Measurements from ENCODE around the gene WEE1.

Gene WEE1

DNA sequence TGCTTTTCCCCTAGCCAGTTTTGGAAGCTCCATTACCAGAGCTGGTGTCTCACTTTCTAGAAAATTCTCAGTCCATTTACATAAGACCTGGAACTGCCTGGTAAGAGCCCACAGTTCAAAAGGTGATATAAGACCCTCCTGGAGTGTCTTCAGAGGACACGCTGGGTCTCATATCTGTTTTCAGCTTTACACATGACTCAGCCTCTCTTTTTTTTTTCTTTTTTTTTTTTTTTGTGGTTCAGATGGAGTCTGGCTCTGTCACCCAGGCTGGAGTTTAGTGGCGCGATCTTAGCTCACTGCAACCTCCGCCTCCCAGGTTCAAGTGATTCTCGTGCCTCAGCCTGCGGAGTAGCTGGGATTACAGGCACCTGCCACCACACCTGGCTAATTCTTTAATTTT is 30.7 kb downstream of the WEE1 start:
- TF ChIP-seq FOXP2 (optimal IDR thresholded peaks at IDR 0.05; ENCODE audit: borderline replicate concordance, extremely low read depth, extremely low read length, insufficient read depth) (no peak), POLR2AphosphoS5 (IDR thresholded peaks at IDR 0.05; ENCODE audit: low read depth, low read length) (no peak), SIN3A (IDR thresholded peaks at IDR 0.05; ENCODE audit: borderline replicate concordance, insufficient read depth, low read length) (no peak)
- TF ChIP-seq, protein P1, sequence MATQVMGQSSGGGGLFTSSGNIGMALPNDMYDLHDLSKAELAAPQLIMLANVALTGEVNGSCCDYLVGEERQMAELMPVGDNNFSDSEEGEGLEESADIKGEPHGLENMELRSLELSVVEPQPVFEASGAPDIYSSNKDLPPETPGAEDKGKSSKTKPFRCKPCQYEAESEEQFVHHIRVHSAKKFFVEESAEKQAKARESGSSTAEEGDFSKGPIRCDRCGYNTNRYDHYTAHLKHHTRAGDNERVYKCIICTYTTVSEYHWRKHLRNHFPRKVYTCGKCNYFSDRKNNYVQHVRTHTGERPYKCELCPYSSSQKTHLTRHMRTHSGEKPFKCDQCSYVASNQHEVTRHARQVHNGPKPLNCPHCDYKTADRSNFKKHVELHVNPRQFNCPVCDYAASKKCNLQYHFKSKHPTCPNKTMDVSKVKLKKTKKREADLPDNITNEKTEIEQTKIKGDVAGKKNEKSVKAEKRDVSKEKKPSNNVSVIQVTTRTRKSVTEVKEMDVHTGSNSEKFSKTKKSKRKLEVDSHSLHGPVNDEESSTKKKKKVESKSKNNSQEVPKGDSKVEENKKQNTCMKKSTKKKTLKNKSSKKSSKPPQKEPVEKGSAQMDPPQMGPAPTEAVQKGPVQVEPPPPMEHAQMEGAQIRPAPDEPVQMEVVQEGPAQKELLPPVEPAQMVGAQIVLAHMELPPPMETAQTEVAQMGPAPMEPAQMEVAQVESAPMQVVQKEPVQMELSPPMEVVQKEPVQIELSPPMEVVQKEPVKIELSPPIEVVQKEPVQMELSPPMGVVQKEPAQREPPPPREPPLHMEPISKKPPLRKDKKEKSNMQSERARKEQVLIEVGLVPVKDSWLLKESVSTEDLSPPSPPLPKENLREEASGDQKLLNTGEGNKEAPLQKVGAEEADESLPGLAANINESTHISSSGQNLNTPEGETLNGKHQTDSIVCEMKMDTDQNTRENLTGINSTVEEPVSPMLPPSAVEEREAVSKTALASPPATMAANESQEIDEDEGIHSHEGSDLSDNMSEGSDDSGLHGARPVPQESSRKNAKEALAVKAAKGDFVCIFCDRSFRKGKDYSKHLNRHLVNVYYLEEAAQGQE (IDR thresholded peaks at IDR 0.05; ENCODE audit: insufficient read depth in 1 of 2, low read depth in 2 of 2, low read length in 2 of 2) = no peak

DNA sequence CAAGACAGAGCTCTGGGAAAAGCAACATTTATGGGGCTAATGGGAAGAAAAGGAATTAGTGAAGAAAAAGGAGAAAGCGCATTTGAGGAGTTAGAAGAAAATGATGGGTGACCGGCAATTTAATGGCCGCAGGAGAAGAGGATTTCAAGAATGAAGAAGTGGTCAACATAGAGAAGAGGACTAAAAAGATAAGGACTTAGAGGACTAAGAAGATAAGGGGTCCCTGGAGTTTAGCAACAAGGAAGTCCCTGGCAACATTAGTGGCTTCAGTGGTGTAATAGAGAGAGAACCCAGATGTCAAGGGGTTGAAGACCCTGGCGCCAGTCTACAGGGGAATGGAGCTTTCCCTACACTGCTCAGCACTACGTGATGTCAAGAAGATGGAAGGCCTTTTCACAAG is 32.3 kb downstream of the WEE1 start:
- TF ChIP-seq, protein P1 (IDR thresholded peaks at IDR 0.05; ENCODE audit: insufficient read depth in 1 of 2, low read depth in 2 of 2, low read length in 2 of 2) = no peak
- TF ChIP-seq TAF1 (IDR thresholded peaks at IDR 0.05; ENCODE audit: borderline replicate concordance, insufficient read depth, low read length) (no peak), SIN3A (IDR thresholded peaks at IDR 0.05; ENCODE audit: borderline replicate concordance, insufficient read depth, low read length) (no peak), POLR2AphosphoS5 (IDR thresholded peaks at IDR 0.05; ENCODE audit: low read depth, low read length) (no peak), FOXP2 (optimal IDR thresholded peaks at IDR 0.05; ENCODE audit: borderline replicate concordance, extremely low read depth, extremely low read length, insufficient read depth) (no peak)

DNA sequence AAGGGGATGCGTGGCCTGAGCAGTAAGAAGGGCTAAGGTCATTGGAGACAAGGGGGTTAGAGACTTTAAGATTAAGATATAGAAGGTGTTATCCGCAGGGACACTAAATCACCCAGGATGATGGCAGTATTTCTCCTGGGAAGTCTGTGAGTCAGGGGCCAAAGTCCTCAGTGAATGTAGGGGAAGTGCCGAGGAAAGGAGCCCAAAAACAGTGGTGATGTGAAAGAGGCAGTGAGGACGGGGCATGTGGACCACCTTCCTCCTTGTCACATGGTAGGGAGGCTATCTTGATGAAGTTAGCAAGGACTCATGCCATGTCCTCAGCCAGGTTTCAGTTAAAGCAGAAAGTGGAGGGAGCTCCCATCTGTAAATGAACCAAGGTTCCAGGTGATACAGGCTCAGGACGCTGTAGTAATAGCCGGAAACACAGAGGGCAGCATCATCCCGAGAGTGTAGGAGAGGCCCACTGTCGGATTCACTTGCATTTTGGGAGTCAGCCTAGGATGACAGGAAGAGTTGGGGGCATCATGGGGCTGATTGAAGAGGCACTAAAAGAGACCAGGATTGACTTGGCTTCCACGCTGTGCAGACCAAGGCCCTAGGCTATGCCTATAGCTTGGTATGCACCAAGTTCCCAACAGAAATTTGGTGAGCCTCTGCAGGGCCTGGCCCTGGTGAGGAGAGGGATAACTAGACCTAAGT is 33.5 kb downstream of the WEE1 start:
- TF ChIP-seq POLR2AphosphoS5 (IDR thresholded peaks at IDR 0.05; ENCODE audit: low read depth, low read length) (no peak), TAF1 (IDR thresholded peaks at IDR 0.05; ENCODE audit: borderline replicate concordance, insufficient read depth, low read length) (no peak), SIN3A (IDR thresholded peaks at IDR 0.05; ENCODE audit: borderline replicate concordance, insufficient read depth, low read length) (no peak), FOXP2 (optimal IDR thresholded peaks at IDR 0.05; ENCODE audit: borderline replicate concordance, extremely low read depth, extremely low read length, insufficient read depth) (no peak)
- TF ChIP-seq, protein P1 (IDR thresholded peaks at IDR 0.05; ENCODE audit: insufficient read depth in 1 of 2, low read depth in 2 of 2, low read length in 2 of 2) = no peak

DNA sequence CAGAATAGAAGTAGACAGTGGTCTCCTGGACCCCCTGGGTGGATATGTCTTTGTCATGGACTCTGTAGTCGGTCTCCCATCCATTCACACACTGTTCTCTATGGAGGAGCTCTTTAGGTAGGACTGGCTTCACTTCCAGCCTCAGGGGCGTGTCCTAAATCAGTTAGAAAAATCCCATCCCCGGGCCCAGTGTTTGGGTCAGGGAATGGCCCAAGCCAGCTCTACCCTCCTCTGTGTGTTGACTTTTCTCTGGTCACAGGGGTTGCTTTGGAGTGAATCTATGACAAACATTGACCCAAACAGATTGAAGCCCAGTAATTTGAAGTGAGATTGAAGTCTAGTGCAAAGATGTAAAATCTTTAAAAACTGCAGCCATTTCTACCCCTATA is 34.0 kb downstream of the WEE1 start:
- TF ChIP-seq, protein P1 (IDR thresholded peaks at IDR 0.05; ENCODE audit: insufficient read depth in 1 of 2, low read depth in 2 of 2, low read length in 2 of 2) = no peak
- no peak for TF ChIP-seq SIN3A (IDR thresholded peaks at IDR 0.05; ENCODE audit: borderline replicate concordance, insufficient read depth, low read length)
- no peak for TF ChIP-seq FOXP2 (optimal IDR thresholded peaks at IDR 0.05; ENCODE audit: borderline replicate concordance, extremely low read depth, extremely low read length, insufficient read depth)
- no peak for TF ChIP-seq TAF1 (IDR thresholded peaks at IDR 0.05; ENCODE audit: borderline replicate concordance, insufficient read depth, low read length)
- TF ChIP-seq POLR2AphosphoS5 (IDR thresholded peaks at IDR 0.05; ENCODE audit: low read depth, low read length) = no peak
